WTC11 (cell line): Measurements from ENCODE around the gene FIGNL2. TPM values are rescaled to one million over a fixed set of nuclear protein-coding genes. Genes with fewer than 3 reads are reported as not detected.

Source experiments
- ATAC-seq: fragments of 200-7000 bp; cut with Tn5 transposase; 2 replicates; pipeline ENCODE4 v1.10.0; 2021; ENCODE audit warnings: mild to moderate bottlenecking, moderate library complexity
- CTCF ChIA-PET: fragments of 300-600 bp; sonication (Branson Sonifier 250); formaldehyde crosslinking; loops from one replicate; lab custom pipeline; 2021; ENCODE audit warnings: antibody characterized with exemption; lab: Charles Lee
- POLR2A ChIA-PET: fragments of 350-600 bp; sonication (Branson Sonifier 250); formaldehyde crosslinking; loops from one replicate; lab custom pipeline; 2021; ENCODE audit warnings: antibody characterized with exemption; lab: Charles Lee
- DNase-seq: peaks from one replicate; pipeline ENCODE4 v3.0.0; 2021; ENCODE audit warnings: low spot score
- H3K27ac Mint-ChIP-seq: 2 replicates; pipeline ENCODE4 v1.8.0; 2021; ENCODE audit warnings: mixed read lengths
- H3K27me3 Mint-ChIP-seq: 2 replicates; pipeline ENCODE4 v1.8.0; 2021; ENCODE audit warnings: low read depth, mild to moderate bottlenecking, moderate library complexity, mixed read lengths
- H3K36me3 Mint-ChIP-seq: 2 replicates; pipeline ENCODE4 v1.8.0; 2021; ENCODE audit warnings: mixed read lengths
- H3K4me1 Mint-ChIP-seq: 2 replicates; pipeline ENCODE4 v1.8.0; 2022; ENCODE audit warnings: mixed read lengths
- H3K4me3 Mint-ChIP-seq: 2 replicates; pipeline ENCODE4 v1.8.0; 2021; ENCODE audit warnings: mild to moderate bottlenecking, moderate library complexity, mixed read lengths
- H3K9me3 Mint-ChIP-seq: 2 replicates; pipeline ENCODE4 v1.8.0; 2021; ENCODE audit warnings: mixed read lengths
- ATF6 ChIP-seq: sonication (generic); formaldehyde crosslinking; IDR thresholded peaks from 2 replicates; pipeline ENCODE4 v1.8.1; 2023; ENCODE audit warnings: mild to moderate bottlenecking, missing genetic modification reagents
- CTCF ChIP-seq: fragments of 200-600 bp; IDR thresholded peaks from 2 replicates; pipeline ENCODE4 v1.8.0; 2022; ENCODE audit warnings: antibody characterized with exemption
- E2F4 ChIP-seq: sonication (generic); formaldehyde crosslinking; IDR thresholded peaks from 2 replicates; pipeline ENCODE4 v1.8.1; 2022; ENCODE audit warnings: low read depth, mild to moderate bottlenecking, moderate library complexity, missing genetic modification reagents, borderline replicate concordance
- E2F5 ChIP-seq: sonication (generic); formaldehyde crosslinking; IDR thresholded peaks from 2 replicates; pipeline ENCODE4 v1.8.1; 2022; ENCODE audit warnings: mild to moderate bottlenecking, moderate library complexity, missing genetic modification reagents
- EMX1 ChIP-seq: fragments of 250-450 bp; sonication (Bioruptor Pico); IDR thresholded peaks from 2 replicates; pipeline ENCODE4 v1.8.0; 2021; ENCODE audit warnings: mild to moderate bottlenecking
- FOXP1 ChIP-seq: sonication (generic); formaldehyde crosslinking; IDR thresholded peaks from 2 replicates; pipeline ENCODE4 v1.8.0; 2022; ENCODE audit warnings: missing genetic modification reagents, mild to moderate bottlenecking, moderate library complexity, borderline replicate concordance
- GABPB1 ChIP-seq: sonication (generic); formaldehyde crosslinking; IDR thresholded peaks from 2 replicates; pipeline ENCODE4 v1.8.1; 2023; ENCODE audit warnings: mild to moderate bottlenecking, missing genetic modification reagents
- KAT7 ChIP-seq: sonication (generic); formaldehyde crosslinking; IDR thresholded peaks from 2 replicates; pipeline ENCODE4 v1.8.1; 2023; ENCODE audit warnings: missing genetic modification reagents, mild to moderate bottlenecking, borderline replicate concordance
- PREB ChIP-seq: sonication (generic); formaldehyde crosslinking; IDR thresholded peaks from 2 replicates; pipeline ENCODE4 v1.8.1; 2022; ENCODE audit warnings: mild to moderate bottlenecking, missing genetic modification reagents, moderate library complexity, borderline replicate concordance
- SP1 ChIP-seq: sonication (generic); formaldehyde crosslinking; conservative IDR thresholded peaks from 2 replicates; pipeline ENCODE4 v1.8.1; 2022; ENCODE audit warnings: missing genetic modification reagents
- TEAD1 ChIP-seq: sonication (generic); formaldehyde crosslinking; IDR thresholded peaks from 2 replicates; pipeline ENCODE4 v1.8.0; 2022; ENCODE audit warnings: mild to moderate bottlenecking, missing genetic modification reagents
- USF2 ChIP-seq: sonication (generic); formaldehyde crosslinking; IDR thresholded peaks from 2 replicates; pipeline ENCODE4 v1.8.1; 2023; ENCODE audit warnings: mild to moderate bottlenecking, missing genetic modification reagents, moderate library complexity
- ZBTB21 ChIP-seq: sonication (generic); formaldehyde crosslinking; IDR thresholded peaks from 2 replicates; pipeline ENCODE4 v1.8.1; 2023; ENCODE audit warnings: mild to moderate bottlenecking, missing genetic modification reagents, borderline replicate concordance
- ZNF423 ChIP-seq: fragments of 250-450 bp; sonication (Bioruptor Pico); IDR thresholded peaks from 2 replicates; pipeline ENCODE4 v2.1.2; 2022; ENCODE audit warnings: mild to moderate bottlenecking, moderate library complexity
- total RNA-seq: library from RNA; stranded (reverse); gene quantifications from 3 replicates; pipeline ENCODE4 v1.2.3, GENCODE V29; 2021

The FIGNL2 gene
- total RNA-seq, 1 experiment from 2014 or later, result 9.9 TPM

GRCh38 chr12:51815571-51815970 is 32.9 kb downstream of the FIGNL2 start:
- Mint-ChIP-seq H3K9me3 (no peaks in the 10 kb centered on the region), H3K4me1 (peaks cover 21% of the 10 kb centered on the region), H3K4me3 (peak overlapping the region; percentile 66), H3K27me3 (peaks cover 68% of the 10 kb centered on the region), H3K27ac (no peak overlapping the region), H3K36me3 (no peaks in the 10 kb centered on the region)
- ATAC-seq (peak; percentile 32), DNase-seq (peak; percentile 48)
- POLR2A ChIA-PET, result no interaction called here
- CTCF ChIA-PET, result interaction anchor here (1.0 to 10.7 kb wide), 11 partner anchors 9 to 391 kb away, joined by 3 to 164 read pairs (median 17); partner anchors contain the start of genes ANKRD33 and SLC4A8
- TF ChIP-seq ATF6 (CRISPR knock-in tag) (no peak), GABPB1 (CRISPR knock-in tag) (no peak), TEAD1 (CRISPR knock-in tag) (no peak), CTCF (no peak)

- H3K27ac Mint-ChIP-seq, result no peak overlapping the region
- ChIA-PET POLR2A (interaction anchor here (1.0 kb wide), 1 partner anchor 55 kb away, joined by 3 read pairs; no protein-coding TSS in a partner anchor), CTCF (interaction anchor here (0.6 to 10.7 kb wide), 26 partner anchors 8 to 428 kb away, joined by 3 to 164 read pairs (median 7); partner anchors contain the start of genes ACVRL1, ANKRD33, GALNT6 and SLC4A8)
- H3K27me3 Mint-ChIP-seq, result peaks cover 60% of the 10 kb centered on the region
- TF ChIP-seq ZBTB21 (CRISPR knock-in tag), result no peak
- TF ChIP-seq E2F5, result peak; percentile 40; the same call in 1 of the 2 replicates
- TF ChIP-seq ZNF423 (CRISPR knock-in tag), result peak; percentile 97
- 0 out of 2 replicates have a peak, but pooled peaks have one; percentile 38 for TF ChIP-seq EMX1 (CRISPR knock-in tag)
- 0 out of 2 replicates have a peak, but pooled peaks have one; percentile 48 for TF ChIP-seq E2F4 (CRISPR knock-in tag)
- TF ChIP-seq USF2 (CRISPR knock-in tag), result peak; percentile 2; the same call in 1 of the 2 replicates
- TF ChIP-seq PREB, result no peak
- peak; percentile 61 for TF ChIP-seq GABPB1 (CRISPR knock-in tag)
- TF ChIP-seq CTCF, result 0 out of 2 replicates have a peak, but pooled peaks have one; percentile 15
- TF ChIP-seq KAT7 (CRISPR knock-in tag), result no peak
- TF ChIP-seq FOXP1 (CRISPR knock-in tag), result 0 out of 2 replicates have a peak, but pooled peaks have one; percentile 45
- peak; percentile 41; the same call in 1 of the 2 replicates for TF ChIP-seq SP1
- H3K4me3 Mint-ChIP-seq, result peak overlapping the region; percentile 66
- no peaks in the 10 kb centered on the region for H3K9me3 Mint-ChIP-seq
- no peaks in the 10 kb centered on the region for H3K36me3 Mint-ChIP-seq
- DNase-seq (peak; percentile 76), ATAC-seq (peak; percentile 63)
- H3K4me1 Mint-ChIP-seq, result peaks cover 15% of the 10 kb centered on the region
Observed at GRCh38 chr12:51814311-51815088, 34.0 kb downstream of the FIGNL2 start.
